H9 (cell line): ENCODE data around the gene MSH3. TPM values are rescaled to one million over a fixed set of nuclear protein-coding genes. Genes with fewer than 3 reads are reported as not detected.

ENCODE experiments used
- DNase-seq: peaks from one replicate; pipeline ENCODE4 v3.0.0-alpha.2; 2017
- H2AFZ ChIP-seq: one replicate; pipeline ENCODE4 v1.6.1; 2013; ENCODE audit warnings: mild to moderate bottlenecking, low read length, control low read depth, moderate library complexity
- H2AK5ac ChIP-seq: 2 replicates; pipeline ENCODE4 v1.6.1; 2013; ENCODE audit warnings: low read length, control low read depth, mixed read lengths; ENCODE audit not compliant: insufficient read length
- H2BK120ac ChIP-seq: one replicate; pipeline ENCODE4 v1.6.1; 2013; ENCODE audit warnings: low read depth, mild to moderate bottlenecking, low read length, control low read depth, inconsistent platforms; ENCODE audit not compliant: poor library complexity, severe bottlenecking
- H2BK12ac ChIP-seq: 2 replicates; pipeline ENCODE4 v1.6.1; 2013; ENCODE audit warnings: low read length, control low read depth, mixed read lengths, low read depth; ENCODE audit not compliant: insufficient read length
- H2BK15ac ChIP-seq: 2 replicates; pipeline ENCODE4 v1.6.1; 2013; ENCODE audit warnings: low read depth, low read length, control low read depth
- H2BK20ac ChIP-seq: one replicate; pipeline ENCODE4 v1.6.1; 2013; ENCODE audit warnings: low read depth, mild to moderate bottlenecking, low read length, control low read depth, inconsistent platforms; ENCODE audit not compliant: poor library complexity, severe bottlenecking
- H2BK5ac ChIP-seq: 2 replicates; pipeline ENCODE4 v1.6.1; 2013; ENCODE audit warnings: low read length, control low read depth, mixed read lengths; ENCODE audit not compliant: insufficient read length
- H3K14ac ChIP-seq: 2 replicates; pipeline ENCODE4 v1.6.1; 2013; ENCODE audit warnings: low read length, control low read depth; ENCODE audit not compliant: insufficient read depth
- H3K18ac ChIP-seq: 2 replicates; pipeline ENCODE4 v1.6.1; 2013; ENCODE audit warnings: low read depth, mild to moderate bottlenecking, mixed read lengths, low read length, control low read depth; ENCODE audit not compliant: insufficient read length
- H3K23ac ChIP-seq: 2 replicates; pipeline ENCODE4 v1.6.1; 2013; ENCODE audit warnings: low read length, control low read depth, mixed read lengths, low read depth; ENCODE audit not compliant: insufficient read length
- H3K23me2 ChIP-seq: 2 replicates; pipeline ENCODE4 v1.6.1; 2013; ENCODE audit warnings: low read depth, mild to moderate bottlenecking, mixed read lengths, low read length, control low read depth; ENCODE audit not compliant: insufficient read length, poor library complexity, severe bottlenecking
- H3K27ac ChIP-seq: 2 replicates; pipeline ENCODE4 v1.5.1; 2013; ENCODE audit warnings: low read length, control low read depth, mixed read lengths, low read depth; ENCODE audit not compliant: insufficient read length
- H3K27me3 ChIP-seq: 2 replicates; pipeline ENCODE4 v1.6.1; 2013; ENCODE audit warnings: low read length, control low read depth, inconsistent platforms; ENCODE audit not compliant: insufficient read depth
- H3K4ac ChIP-seq: 2 replicates; pipeline ENCODE4 v1.6.1; 2013; ENCODE audit warnings: low read depth, mild to moderate bottlenecking, control low read depth, inconsistent platforms, low read length, moderate library complexity
- H3K4me1 ChIP-seq: 2 replicates; pipeline ENCODE4 v1.6.1; 2013; ENCODE audit warnings: low read length, control low read depth, inconsistent platforms; ENCODE audit not compliant: insufficient read depth
- H3K4me2 ChIP-seq: 2 replicates; pipeline ENCODE4 v1.6.1; 2013; ENCODE audit warnings: low read length, control low read depth, mixed read lengths; ENCODE audit not compliant: insufficient read length, insufficient read depth
- H3K56ac ChIP-seq: 2 replicates; pipeline ENCODE4 v1.6.1; 2013; ENCODE audit warnings: low read depth, mild to moderate bottlenecking, mixed read lengths, low read length, control low read depth; ENCODE audit not compliant: insufficient read length
- H3K79me1 ChIP-seq: 2 replicates; pipeline ENCODE4 v1.6.1; 2013; ENCODE audit warnings: low read depth, mild to moderate bottlenecking, moderate library complexity, low read length, control low read depth, inconsistent platforms; ENCODE audit not compliant: insufficient read depth, poor library complexity, severe bottlenecking
- H3K79me2 ChIP-seq: 2 replicates; pipeline ENCODE4 v1.6.1; 2013; ENCODE audit warnings: low read length, control low read depth, inconsistent platforms; ENCODE audit not compliant: insufficient read depth
- H3K9ac ChIP-seq: 2 replicates; pipeline ENCODE4 v1.6.1; 2013; ENCODE audit warnings: low read length, control low read depth, mixed read lengths; ENCODE audit not compliant: insufficient read length; ENCODE audit errors: extremely low read depth
- H3K9me3 ChIP-seq: one replicate; pipeline ENCODE4 v1.6.1; 2013; ENCODE audit warnings: low read depth, low read length, inconsistent platforms; ENCODE audit not compliant: control insufficient read depth
- H3T11ph ChIP-seq: one replicate; pipeline ENCODE4 v1.6.1; 2013; ENCODE audit warnings: mild to moderate bottlenecking, low read length, control low read depth, inconsistent platforms
- H4K20me1 ChIP-seq: one replicate; pipeline ENCODE4 v1.6.1; 2013; ENCODE audit not compliant: control insufficient read depth, insufficient read length, insufficient read depth
- H4K5ac ChIP-seq: 2 replicates; pipeline ENCODE4 v1.6.1; 2013; ENCODE audit warnings: low read depth, mild to moderate bottlenecking, mixed read lengths, low read length, control low read depth; ENCODE audit not compliant: insufficient read length
- H4K8ac ChIP-seq: replicated peaks from 2 replicates; pipeline ENCODE4 v1.6.1; 2013; ENCODE audit warnings: low read length, control low read depth, mixed read lengths, low read depth; ENCODE audit not compliant: insufficient read length
- H4K91ac ChIP-seq: 2 replicates; pipeline ENCODE4 v1.6.1; 2013; ENCODE audit warnings: low read depth, mild to moderate bottlenecking, moderate library complexity, mixed read lengths, low read length, control low read depth; ENCODE audit not compliant: insufficient read length
- H3K27ac Mint-ChIP-seq, 3 experiments: 2 replicates in 2 of 3; 3 replicates in 1 of 3; pipeline ENCODE4 v1.8.0; 2020 to 2021; ENCODE audit warnings: mixed read lengths in 3 of 3, mild to moderate bottlenecking in 1 of 3, moderate library complexity in 1 of 3
- H3K27me3 Mint-ChIP-seq: 2 replicates; pipeline ENCODE4 v1.8.0; 2021; ENCODE audit warnings: low read depth, mild to moderate bottlenecking, moderate library complexity, mixed read lengths
- H3K36me3 Mint-ChIP-seq, 3 experiments: 2 replicates in 2 of 3; 3 replicates in 1 of 3; pipeline ENCODE4 v1.8.0; 2020 to 2021; ENCODE audit warnings: low read depth in 3 of 3, mixed read lengths in 3 of 3; ENCODE audit not compliant: insufficient read depth in 1 of 3
- H3K4me1 Mint-ChIP-seq, 2 experiments: 2 replicates each; pipeline ENCODE4 v1.8.0; 2020; ENCODE audit warnings: mixed read lengths in 2 of 2
- H3K4me3 Mint-ChIP-seq, 2 experiments: 2 replicates in 1 of 2; 3 replicates in 1 of 2; pipeline ENCODE4 v1.8.0; 2020 to 2021; ENCODE audit warnings: mild to moderate bottlenecking in 2 of 2, mixed read lengths in 2 of 2, moderate library complexity in 1 of 2
- H3K9me3 Mint-ChIP-seq, 2 experiments: 2 replicates in 1 of 2; 3 replicates in 1 of 2; pipeline ENCODE4 v1.8.0; 2020; ENCODE audit warnings: mild to moderate bottlenecking in 2 of 2, mixed read lengths in 2 of 2, moderate library complexity in 1 of 2
- WGBS: extraction: QIAGEN DNeasy Blood & Tissue Kit; methylation state at CpG from one replicate; pipeline ENCODE4 v1.1.7; 2013; ENCODE audit warnings: missing lambda C conversion rate, low lambda C conversion rate, mixed read lengths; ENCODE audit not compliant: insufficient read length; ENCODE audit errors: extremely low coverage; 5-methylcytosine and 5-hydroxymethylcytosine counted together
- total RNA-seq: library from RNA; stranded (reverse); gene quantifications from 2 replicates; pipeline ENCODE4 v1.2.1, GENCODE V29; 2021
- TF ChIP-seq, protein P1 (sequence below): fragments of 200-600 bp; sonication (generic); conservative IDR thresholded peaks from 3 replicates; pipeline ENCODE4 v1.8.0; 2021; ENCODE audit warnings: antibody characterized with exemption, mild to moderate bottlenecking

Gene MSH3
- total RNA-seq, 1 experiment from 2014 or later = 17.3 TPM

DNA sequence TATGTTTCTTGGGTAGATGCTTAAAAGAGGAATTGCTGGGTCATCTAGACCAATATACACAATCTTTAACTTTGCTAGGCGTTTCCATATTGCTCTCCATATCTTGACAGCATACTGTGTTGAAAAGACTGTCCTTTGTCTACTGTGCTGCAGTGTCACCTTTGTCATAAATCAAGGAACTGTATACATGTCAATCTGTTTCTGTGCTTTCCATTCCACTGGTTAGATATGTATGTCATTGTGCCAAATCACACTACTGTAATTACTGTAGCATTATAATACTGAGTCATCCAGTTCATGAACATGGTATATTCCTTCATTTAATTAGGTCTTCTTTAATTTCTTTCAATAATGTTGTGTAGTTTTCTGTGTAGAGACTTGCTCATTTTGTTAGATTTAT lies 156.0 kb downstream of the MSH3 start:
- no peaks in the 10 kb centered on the region for H3K79me1 ChIP-seq
- WGBS = no CpG with 5 or more reads among the region's 1 CpG
- TF ChIP-seq, protein P1, sequence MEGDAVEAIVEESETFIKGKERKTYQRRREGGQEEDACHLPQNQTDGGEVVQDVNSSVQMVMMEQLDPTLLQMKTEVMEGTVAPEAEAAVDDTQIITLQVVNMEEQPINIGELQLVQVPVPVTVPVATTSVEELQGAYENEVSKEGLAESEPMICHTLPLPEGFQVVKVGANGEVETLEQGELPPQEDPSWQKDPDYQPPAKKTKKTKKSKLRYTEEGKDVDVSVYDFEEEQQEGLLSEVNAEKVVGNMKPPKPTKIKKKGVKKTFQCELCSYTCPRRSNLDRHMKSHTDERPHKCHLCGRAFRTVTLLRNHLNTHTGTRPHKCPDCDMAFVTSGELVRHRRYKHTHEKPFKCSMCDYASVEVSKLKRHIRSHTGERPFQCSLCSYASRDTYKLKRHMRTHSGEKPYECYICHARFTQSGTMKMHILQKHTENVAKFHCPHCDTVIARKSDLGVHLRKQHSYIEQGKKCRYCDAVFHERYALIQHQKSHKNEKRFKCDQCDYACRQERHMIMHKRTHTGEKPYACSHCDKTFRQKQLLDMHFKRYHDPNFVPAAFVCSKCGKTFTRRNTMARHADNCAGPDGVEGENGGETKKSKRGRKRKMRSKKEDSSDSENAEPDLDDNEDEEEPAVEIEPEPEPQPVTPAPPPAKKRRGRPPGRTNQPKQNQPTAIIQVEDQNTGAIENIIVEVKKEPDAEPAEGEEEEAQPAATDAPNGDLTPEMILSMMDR = no peak

More for the DNA sequence above, 156.0 kb downstream of the MSH3 start:
- Histone ChIP-seq H2BK20ac (no peak overlapping the region), H2AK5ac (no peak overlapping the region), H4K20me1 (no peaks in the 10 kb centered on the region), H3K23ac (no peak overlapping the region), H3K79me2 (no peaks in the 10 kb centered on the region), H4K8ac (no peak overlapping the region), H2AFZ (no peak overlapping the region), H3K9ac (no peak overlapping the region), H3K14ac (no peak overlapping the region), H3T11ph (no peak overlapping the region), H4K5ac (no peak overlapping the region), H3K27ac (no peak overlapping the region), H3K4me1 (no peaks in the 10 kb centered on the region), H3K56ac (no peak overlapping the region), H3K9me3 (no peaks in the 10 kb centered on the region), H3K4ac (no peak overlapping the region), H2BK12ac (no peak overlapping the region), H2BK15ac (no peak overlapping the region), H2BK5ac (no peak overlapping the region), H3K27me3 (no peaks in the 10 kb centered on the region), H2BK120ac (no peak overlapping the region), H3K4me2 (no peak overlapping the region), H4K91ac (no peak overlapping the region), H3K23me2 (no peaks in the 10 kb centered on the region), H3K18ac (no peak overlapping the region)
- DNase-seq = no peak
- Mint-ChIP-seq H3K36me3 (peaks cover 0 to 10% (median 6%) of the 10 kb centered on the region in 3 experiments; a peak in 3 of 7 replicates), H3K27ac (no peak overlapping the region), H3K4me1 (peaks cover 2 to 3% of the 10 kb centered on the region in 2 experiments; a peak in 2 of 4 replicates), H3K27me3 (no peaks in the 10 kb centered on the region), H3K9me3 (no peaks in the 10 kb centered on the region), H3K4me3 (no peak overlapping the region)
